Lung (tissue), 12 donors: ENCODE data around the gene CASP8. TPM values are rescaled to one million over a fixed set of nuclear protein-coding genes. Genes with fewer than 3 reads are reported as not detected.

Experiments used
- ATAC-seq: fragments of 200-7000 bp; cut with Tn5 transposase; one replicate; pipeline ENCODE4 v1.9.1; 2020; ENCODE audit warnings: moderate number of reproducible peaks; ENCODE audit not compliant: insufficient read depth, low FRiP score
- DNase-seq, 3 donors: peaks; one replicate each; pipeline ENCODE4 v3.0.0-alpha.2; 2013 to 2017
- H3K27ac ChIP-seq, 2 donors: one replicate each; pipeline ENCODE4 v1.5.1; 2013; ENCODE audit warnings: mild to moderate bottlenecking in 2 of 2, moderate library complexity in 2 of 2, control low read depth in 1 of 2, inconsistent platforms in 1 of 2, low read depth in 1 of 2, low read length in 1 of 2
- H3K27me3 ChIP-seq, 3 donors: one replicate each; pipeline ENCODE4 v1.5.1; 2013; ENCODE audit warnings: low read length in 2 of 3; ENCODE audit not compliant: control insufficient read depth in 3 of 3, insufficient read depth in 3 of 3
- H3K36me3 ChIP-seq, 4 donors: one replicate each; pipeline ENCODE4 v1.5.1; 2013; ENCODE audit warnings: low read length in 4 of 4, mild to moderate bottlenecking in 1 of 4, moderate library complexity in 1 of 4; ENCODE audit not compliant: control insufficient read depth in 4 of 4, insufficient read depth in 4 of 4
- H3K4me1 ChIP-seq, 5 donors: one replicate each; pipeline ENCODE4 v1.5.1; 2013; ENCODE audit warnings: low read length in 5 of 5, mild to moderate bottlenecking in 2 of 5, moderate library complexity in 1 of 5; ENCODE audit not compliant: control insufficient read depth in 5 of 5, insufficient read depth in 5 of 5
- H3K4me3 ChIP-seq: one replicate; pipeline ENCODE4 v1.5.1; 2013; ENCODE audit warnings: mild to moderate bottlenecking, control low read depth, moderate library complexity
- H3K9ac ChIP-seq, 2 donors: one replicate each; pipeline ENCODE4 v1.5.1; 2013; ENCODE audit warnings: low read length in 2 of 2, control low read depth in 1 of 2; ENCODE audit not compliant: insufficient read depth in 1 of 2
- H3K9me3 ChIP-seq, 4 donors: one replicate each; pipeline ENCODE4 v1.5.1; 2013; ENCODE audit warnings: low read length in 3 of 4, mild to moderate bottlenecking in 1 of 4, moderate library complexity in 1 of 4; ENCODE audit not compliant: control insufficient read depth in 4 of 4, insufficient read depth in 3 of 4
- WGBS, 2 donors: extraction: QIAGEN DNeasy Blood & Tissue Kit; methylation state at CpG; one replicate each; pipeline ENCODE4 v1.1.7; 2013; 5-methylcytosine and 5-hydroxymethylcytosine counted together
- polyA plus RNA-seq, 2 donors: library from polyadenylated mRNA; stranded (reverse); fragments of 200-250 nt; gene quantifications; one replicate each; pipeline ENCODE4 v1.2.1, GENCODE V29; 2013
- total RNA-seq, 2 donors: library from RNA; depleted of rRNA in 1 of 2; stranded (reverse); fragments of >200 nt in 1 of 2; gene quantifications; one replicate each; pipeline ENCODE4 v1.2.1, GENCODE V29; 2014 to 2021
- TF ChIP-seq, protein P1 (sequence below): IDR thresholded peaks from 2 replicates; pipeline ENCODE4 v1.5.1; 2012; ENCODE audit warnings: mild to moderate bottlenecking; ENCODE audit errors: control extremely low read depth, extremely low read depth
- donor health status: control.
- donor health status: control.
- donor health status: Bipolar disorder and iron deficiency.
- donor health status: healthy.
- donor health status: DM: yes; HTN: yes; CAD: no.

CASP8 gene
- total and polyA plus RNA-seq, 4 donors: 18.2 to 32.3 (median 23.5) TPM

DNA sequence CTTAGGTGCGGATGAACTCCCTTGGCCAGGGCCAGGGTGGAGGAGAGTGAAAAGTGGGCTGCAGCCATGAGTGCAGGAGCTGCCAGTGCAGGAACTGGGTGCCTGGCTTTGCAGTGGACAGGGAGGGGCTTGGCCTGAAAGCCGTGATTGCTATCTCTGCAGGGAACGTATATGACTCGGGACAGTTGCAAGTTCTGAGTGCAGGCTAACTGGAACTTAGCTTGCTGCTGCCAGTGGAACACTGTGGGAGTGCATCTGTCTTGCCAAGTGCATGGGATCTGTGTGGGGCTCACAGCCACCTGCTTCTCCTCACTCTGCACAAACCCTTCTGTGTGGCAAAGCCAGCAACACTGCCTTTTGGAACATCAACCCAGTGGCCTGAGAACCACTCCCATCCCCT lies 59.9 kb downstream of the CASP8 start:
- Histone ChIP-seq H3K4me1 (no peaks in the 10 kb centered on the region), H3K27me3 (no peaks in the 10 kb centered on the region), H3K27ac (no peak overlapping the region), H3K9me3 (peaks cover 0 to 8% (median 5%) of the 10 kb centered on the region in 4 donors), H3K4me3 (no peak overlapping the region), H3K9ac (no peak overlapping the region), H3K36me3 (peaks cover 0 to 11% (median 0%) of the 10 kb centered on the region in 4 donors)
- TF ChIP-seq, protein P1, sequence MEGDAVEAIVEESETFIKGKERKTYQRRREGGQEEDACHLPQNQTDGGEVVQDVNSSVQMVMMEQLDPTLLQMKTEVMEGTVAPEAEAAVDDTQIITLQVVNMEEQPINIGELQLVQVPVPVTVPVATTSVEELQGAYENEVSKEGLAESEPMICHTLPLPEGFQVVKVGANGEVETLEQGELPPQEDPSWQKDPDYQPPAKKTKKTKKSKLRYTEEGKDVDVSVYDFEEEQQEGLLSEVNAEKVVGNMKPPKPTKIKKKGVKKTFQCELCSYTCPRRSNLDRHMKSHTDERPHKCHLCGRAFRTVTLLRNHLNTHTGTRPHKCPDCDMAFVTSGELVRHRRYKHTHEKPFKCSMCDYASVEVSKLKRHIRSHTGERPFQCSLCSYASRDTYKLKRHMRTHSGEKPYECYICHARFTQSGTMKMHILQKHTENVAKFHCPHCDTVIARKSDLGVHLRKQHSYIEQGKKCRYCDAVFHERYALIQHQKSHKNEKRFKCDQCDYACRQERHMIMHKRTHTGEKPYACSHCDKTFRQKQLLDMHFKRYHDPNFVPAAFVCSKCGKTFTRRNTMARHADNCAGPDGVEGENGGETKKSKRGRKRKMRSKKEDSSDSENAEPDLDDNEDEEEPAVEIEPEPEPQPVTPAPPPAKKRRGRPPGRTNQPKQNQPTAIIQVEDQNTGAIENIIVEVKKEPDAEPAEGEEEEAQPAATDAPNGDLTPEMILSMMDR: no peak
- DNase-seq (no peak), ATAC-seq (no peak)
- 94 to 98% methylated on average over 4 of the region's 4 CpGs for WGBS, 2 donors

DNA sequence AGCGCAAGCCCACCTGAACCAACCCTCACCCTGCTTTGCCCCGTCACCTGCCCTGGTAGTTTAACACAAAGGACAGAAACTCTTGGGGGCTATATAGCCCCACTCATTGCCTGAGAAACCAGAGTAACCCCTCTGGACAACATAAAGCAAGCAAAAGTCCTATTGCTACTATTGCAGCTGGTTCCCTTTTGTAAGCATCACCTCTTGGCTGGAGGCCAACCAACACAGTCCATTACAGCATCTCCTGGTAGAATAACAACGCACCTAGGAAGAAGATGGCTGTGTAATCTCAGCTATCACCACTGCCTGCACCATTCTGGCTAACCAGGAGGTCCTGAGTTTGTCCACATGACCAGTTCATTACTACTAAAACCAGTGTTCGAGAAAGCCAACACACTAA lies 60.4 kb downstream of the CASP8 start:
- WGBS, 2 donors: 94 to 98% methylated on average over 4 of the region's 4 CpGs
- no peak overlapping the region for H3K9ac ChIP-seq
- ATAC-seq (no peak), DNase-seq (no peak)
- no peak overlapping the region for H3K4me3 ChIP-seq
- H3K36me3 ChIP-seq: peaks cover 0 to 11% (median 0%) of the 10 kb centered on the region in 4 donors
- no peaks in the 10 kb centered on the region for H3K27me3 ChIP-seq
- TF ChIP-seq, protein P1: no peak
- H3K27ac ChIP-seq: no peak overlapping the region
- peaks cover 0 to 8% (median 5%) of the 10 kb centered on the region in 4 donors for H3K9me3 ChIP-seq
- no peaks in the 10 kb centered on the region for H3K4me1 ChIP-seq

DNA sequence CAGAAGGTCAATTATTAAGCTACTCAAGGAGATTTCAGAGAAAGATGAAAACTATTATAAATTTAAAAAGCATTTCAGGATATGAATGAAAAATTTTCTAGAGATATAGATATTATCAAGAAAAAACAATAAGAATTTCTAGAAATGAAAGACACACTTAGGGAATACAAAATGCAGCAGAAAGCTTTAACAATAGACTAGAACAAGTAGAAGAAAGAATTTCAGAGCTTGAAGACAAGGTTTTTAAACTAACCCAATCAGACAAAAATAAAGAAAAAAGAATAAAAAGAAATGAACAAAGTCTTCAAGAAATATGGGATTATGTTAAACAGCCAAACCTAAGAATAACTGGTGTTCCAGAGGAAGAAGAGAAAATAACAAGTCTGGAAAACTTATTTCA lies 62.4 kb downstream of the CASP8 start:
- DNase-seq (no peak), ATAC-seq (no peak)
- Histone ChIP-seq H3K27me3 (no peaks in the 10 kb centered on the region), H3K9ac (no peak overlapping the region), H3K27ac (no peak overlapping the region), H3K9me3 (peaks cover 0 to 8% (median 6%) of the 10 kb centered on the region in 4 donors), H3K36me3 (peaks cover 0 to 11% (median 0%) of the 10 kb centered on the region in 4 donors), H3K4me3 (no peak overlapping the region), H3K4me1 (no peaks in the 10 kb centered on the region)
- TF ChIP-seq, protein P1: no peak

DNA sequence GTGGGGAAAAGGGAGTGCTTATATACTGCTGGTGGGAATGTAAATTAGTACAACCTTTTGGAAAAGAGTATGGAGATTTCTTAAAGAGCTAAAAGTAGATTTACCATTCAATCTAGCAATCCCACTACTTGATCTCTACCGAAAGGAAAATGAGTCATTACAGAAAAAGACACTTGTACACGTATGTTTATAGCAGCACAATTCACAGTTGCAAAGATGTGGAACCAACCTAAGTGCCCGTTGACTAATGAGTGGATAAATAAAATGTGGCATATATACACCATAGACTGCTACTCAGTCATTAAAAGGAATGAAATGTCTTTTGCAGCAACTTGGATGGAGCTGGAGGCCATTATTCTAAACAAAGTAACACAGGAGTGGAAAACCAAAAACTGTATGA lies 67.3 kb downstream of the CASP8 start:
- TF ChIP-seq, protein P1: no peak
- no peaks in the 10 kb centered on the region for H3K4me1 ChIP-seq
- no peaks in the 10 kb centered on the region for H3K27me3 ChIP-seq
- 84 to 90% methylated on average over 3 of the region's 3 CpGs for WGBS, 2 donors
- H3K9ac ChIP-seq: no peak overlapping the region
- no peak overlapping the region for H3K4me3 ChIP-seq
- peaks cover 0 to 6% (median 0%) of the 10 kb centered on the region in 4 donors for H3K36me3 ChIP-seq
- DNase-seq: no peak
- ATAC-seq: no peak
- no peak overlapping the region for H3K27ac ChIP-seq
- H3K9me3 ChIP-seq: peaks cover 0 to 4% (median 1%) of the 10 kb centered on the region in 4 donors
